A549 (cell line): Measurements from ENCODE around the gene SF3A2. TPM values are rescaled to one million over a fixed set of nuclear protein-coding genes. Genes with fewer than 3 reads are reported as not detected.

Experiments used
- ATAC-seq, 2 experiments: fragments of 200-7000 bp in 1 of 2; fragments of >200 bp in 1 of 2; cut with Nextera tagmentation in 1 of 2; cut with Tn5 transposase in 1 of 2; 3 replicates each; pipeline versions ENCODE4 v1.8.0 to v1.9.1; 2018 to 2020; ENCODE audit warnings: mild to moderate bottlenecking in 1 of 2, moderate library complexity in 1 of 2
- CTCF ChIA-PET: fragments of 300-600 bp; sonication (Branson Sonifier 250); formaldehyde crosslinking; extraction: SDS; loops from one replicate; lab custom pipeline; 2021; ENCODE audit warnings: antibody characterized with exemption, inconsistent platforms; lab: Yijun Ruan, JAX
- POLR2A ChIA-PET: fragments of 350-600 bp; formaldehyde crosslinking; extraction: SDS; loops from one replicate; lab custom pipeline; 2021; ENCODE audit warnings: antibody characterized with exemption, inconsistent platforms; lab: Yijun Ruan, JAX
- DNase-seq, 2 experiments: peaks; one replicate each; pipeline versions ENCODE4 v3.0.0 to v3.0.0-alpha.2; 2011 to 2016; ENCODE audit warnings: low read depth in 1 of 2, low spot score in 1 of 2
- FAIRE-seq: peaks from 2 replicates; lab custom pipeline; 2011; peaks lifted over from hg19 to GRCh38; lab: Jason Lieb, UNC
- H3K27ac ChIP-seq, 2 experiments: fragments of >200 bp; sonication (Bioruptor Twin); formaldehyde crosslinking; 3 replicates each; pipeline ENCODE4 v1.5.1; 2016 to 2017
- H3K4me1 ChIP-seq: fragments of >200 bp; sonication (Bioruptor Twin); formaldehyde crosslinking; 3 replicates; pipeline ENCODE4 v1.6.1; 2016
- H3K4me2 ChIP-seq: fragments of >200 bp; sonication (Bioruptor Twin); formaldehyde crosslinking; 3 replicates; pipeline ENCODE4 v1.6.1; 2016
- H3K4me3 ChIP-seq: fragments of >200 bp; sonication (Bioruptor Twin); formaldehyde crosslinking; 3 replicates; pipeline ENCODE4 v1.5.1; 2016
- H3K9me3 ChIP-seq: fragments of >200 bp; sonication (Bioruptor Twin); formaldehyde crosslinking; 3 replicates; pipeline ENCODE4 v1.6.1; 2016
- BHLHE40 ChIP-seq: IDR thresholded peaks from 2 replicates; pipeline ENCODE4 v1.6.1; 2012; ENCODE audit warnings: low read depth, low read length, inconsistent platforms
- CBX2 ChIP-seq: fragments of 200-600 bp; sonication (generic); IDR thresholded peaks from 2 replicates; pipeline ENCODE4 v1.6.1; 2016; ENCODE audit warnings: low read depth, mild to moderate bottlenecking, borderline replicate concordance
- CBX8 ChIP-seq: fragments of 200-600 bp; sonication (generic); IDR thresholded peaks from 2 replicates; pipeline ENCODE4 v1.6.1; 2016
- FOSL2 ChIP-seq, 2 experiments: fragments of 450-650 bp in 1 of 2; fragments of >200 bp in 1 of 2; sonication (Bioruptor Twin) in 1 of 2; formaldehyde crosslinking; IDR thresholded peaks; 2 replicates each; pipeline versions ENCODE4 v1.5.0 to v1.6.1; 2016 to 2020; ENCODE audit warnings: mild to moderate bottlenecking in 1 of 2, moderate library complexity in 1 of 2
- FOXS1 ChIP-seq: fragments of 250-450 bp; sonication (Bioruptor Pico); IDR thresholded peaks from 2 replicates; pipeline ENCODE4 v1.5.0; 2020; ENCODE audit warnings: mild to moderate bottlenecking, moderate library complexity
- HMGXB4 ChIP-seq: fragments of 250-450 bp; sonication (Bioruptor Pico); IDR thresholded peaks from 2 replicates; pipeline ENCODE4 v1.5.0; 2021; ENCODE audit warnings: mild to moderate bottlenecking, moderate library complexity, borderline replicate concordance
- JUN ChIP-seq, 2 experiments: fragments of >200 bp; sonication (Bioruptor Twin); formaldehyde crosslinking; IDR thresholded peaks; 2 replicates in 1 of 2; 3 replicates in 1 of 2; pipeline ENCODE4 v1.6.1; 2016 to 2017
- JUNB ChIP-seq: fragments of >200 bp; sonication (Bioruptor Twin); formaldehyde crosslinking; IDR thresholded peaks from 2 replicates; pipeline ENCODE4 v1.6.1; 2016
- KDM5A ChIP-seq: fragments of 200-600 bp; sonication (generic); IDR thresholded peaks from 2 replicates; pipeline ENCODE4 v1.6.1; 2016; ENCODE audit warnings: antibody characterized with exemption, mild to moderate bottlenecking
- NR3C1 ChIP-seq: fragments of >200 bp; sonication (Bioruptor Twin); formaldehyde crosslinking; IDR thresholded peaks from 3 replicates; pipeline ENCODE4 v1.6.1; 2017
- PBX3 ChIP-seq: IDR thresholded peaks from 2 replicates; pipeline ENCODE4 v1.6.1; 2012
- POLR2A ChIP-seq: IDR thresholded peaks from 2 replicates; pipeline ENCODE4 v1.6.1; 2012; ENCODE audit warnings: mild to moderate bottlenecking, low read length
- POLR2AphosphoS2 ChIP-seq: conservative IDR thresholded peaks from 2 replicates; pipeline ENCODE4 v1.6.1; 2012; ENCODE audit warnings: low read length, improper control_type of control experiment, inconsistent platforms
- REST ChIP-seq: fragments of 200-600 bp; sonication (generic); IDR thresholded peaks from 2 replicates; pipeline ENCODE4 v1.6.1; 2016; ENCODE audit warnings: antibody characterized with exemption, mild to moderate bottlenecking, moderate library complexity
- RFX5 ChIP-seq: fragments of 450-650 bp; IDR thresholded peaks from 2 replicates; pipeline ENCODE4 v1.7.1; 2014; ENCODE audit warnings: antibody characterized with exemption, mild to moderate bottlenecking, moderate library complexity
- TP53 ChIP-seq: fragments of 250-450 bp; sonication (Bioruptor Pico); IDR thresholded peaks from 2 replicates; pipeline ENCODE4 v1.5.0; 2021; ENCODE audit warnings: mild to moderate bottlenecking, moderate library complexity
- USF2 ChIP-seq: fragments of 450-650 bp; IDR thresholded peaks from 2 replicates; pipeline ENCODE4 v1.6.1; 2014; ENCODE audit warnings: antibody characterized with exemption
- WGBS: methylation state at CpG from one replicate; pipeline ENCODE4 v1.1.6; 2017; ENCODE audit errors: missing lambda C conversion rate; 5-methylcytosine and 5-hydroxymethylcytosine counted together
- polyA plus RNA-seq, 4 experiments: library from polyadenylated mRNA; depleted of rRNA in 3 of 4; stranded (reverse); fragments of >200 nt; fragmentation: RNase III in 1 of 4; extraction: RNeasy Plus Mini Kit Qiagen cat#74134 plus additional on column Dnase treatment in 1 of 4; gene quantifications; 2 replicates in 3 of 4; 3 replicates in 1 of 4; pipeline ENCODE4 v1.2.3, GENCODE V29; 2011 to 2017

Gene SF3A2
- polyA plus RNA-seq, 2 of the 4 experiments (the other 2 are of a cell fraction) = 11.9 to 68.2 TPM

GRCh38 chr19:2245273-2245672, 8.6 kb downstream of the SF3A2 start:
- no peak for TF ChIP-seq POLR2AphosphoS2
- TF ChIP-seq KDM5A = no peak
- no peak overlapping the region for H3K27ac ChIP-seq
- no peak overlapping the region for H3K4me2 ChIP-seq
- H3K9me3 ChIP-seq = no peaks in the 10 kb centered on the region
- FAIRE-seq = no peak
- ChIA-PET CTCF (interaction anchor here (0.6 to 1.4 kb wide), 3 partner anchors 14 to 98 kb away, joined by 3 to 4 read pairs (median 3); no protein-coding TSS in a partner anchor), POLR2A (no interaction called here)
- no peak for DNase-seq
- no peak for ATAC-seq
- 92% methylated on average over 11 of the region's 15 CpGs for WGBS
- H3K4me3 ChIP-seq = no peak overlapping the region
- H3K4me1 ChIP-seq = peaks cover 41% of the 10 kb centered on the region

- CTCF ChIA-PET = interaction anchor here (1.0 to 1.4 kb wide), 2 partner anchors 13 to 16 kb away, joined by 3 to 4 read pairs; no protein-coding TSS in a partner anchor
- Histone ChIP-seq H3K9me3 (no peaks in the 10 kb centered on the region), H3K4me1 (peaks cover 36% of the 10 kb centered on the region), H3K4me3 (no peak overlapping the region), H3K27ac (no peak overlapping the region), H3K4me2 (no peak overlapping the region)
- no peak for DNase-seq
- no peak for ATAC-seq
- FAIRE-seq = no peak
- POLR2A ChIA-PET = interaction anchor here (1.4 kb wide), 1 partner anchor 9 kb away, joined by 5 read pairs; no protein-coding TSS in a partner anchor
- 91% methylated on average over 12 of the region's 25 CpGs for whole genome bisulfite sequencing
- TF ChIP-seq USF2 (no peak), POLR2A (no peak), TP53 (CRISPR knock-in tag) (no peak), JUN (IDR thresholded peaks at IDR 0.05) (no peak), CBX8 (no peak), BHLHE40 (no peak), HMGXB4 (CRISPR knock-in tag) (no peak), PBX3 (no peak), CBX2 (no peak), RFX5 (no peak), KDM5A (no peak), JUNB (no peak), POLR2AphosphoS2 (no peak), NR3C1 (no peak), FOSL2 (IDR thresholded peaks at IDR 0.05) (no peak), FOSL2 (CRISPR knock-in tag; IDR thresholded peaks at IDR 0.05) (no peak), FOXS1 (CRISPR knock-in tag) (no peak), REST (no peak)
These were observed 9.5 kb downstream of the SF3A2 start for GRCh38 chr19:2246014-2246620.
